OCI-LY3 (cell line): ENCODE data around the gene ETV1.

Experiments used
- EZH2phosphoT487 ChIP-seq: fragments of 200-600 bp; shearing (Covaris generic); IDR thresholded peaks from 2 replicates; pipeline ENCODE4 v1.6.1; 2018; ENCODE audit warnings: antibody characterized with exemption, mixed run types, low read depth
- TF ChIP-seq, protein P1 (sequence below): fragments of 200-600, 300-600 bp; sonication (generic); IDR thresholded peaks from 2 replicates; pipeline ENCODE4 v1.5.1; 2014; ENCODE audit warnings: antibody characterized with exemption, low read length, low read depth

DNA sequence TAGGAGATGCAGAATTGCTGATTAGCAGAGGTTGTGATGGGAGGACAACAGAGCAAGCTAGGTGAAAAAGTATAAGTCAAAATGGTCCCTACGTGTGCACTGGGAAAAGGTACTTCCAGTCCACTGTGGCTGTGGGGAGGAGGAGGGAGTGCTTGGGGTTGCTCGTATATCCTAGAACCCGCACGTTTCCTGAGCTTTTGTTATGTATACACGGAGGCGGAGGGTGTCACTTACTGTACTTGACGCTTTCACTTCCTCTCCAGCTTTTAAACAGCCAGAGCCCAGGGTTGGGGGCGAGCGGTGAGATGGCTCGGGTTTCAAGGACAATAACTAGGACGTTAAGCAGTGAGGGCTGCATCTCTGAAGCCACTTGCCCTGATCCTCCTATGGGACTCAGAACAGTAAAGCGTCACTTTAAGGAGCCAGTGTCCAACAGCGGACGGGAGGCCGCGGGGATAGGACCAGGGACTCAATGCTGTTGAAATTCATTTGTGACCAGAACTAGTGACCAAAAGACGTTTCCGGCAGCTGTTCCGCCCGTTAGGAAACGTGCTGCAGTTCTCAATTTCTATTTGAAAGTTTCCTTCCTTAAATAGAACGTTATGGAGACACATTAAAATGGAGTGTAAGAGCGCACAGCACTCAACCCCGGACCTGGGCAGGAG, 985 bp upstream of the ETV1 start:
- TF ChIP-seq, protein P1, sequence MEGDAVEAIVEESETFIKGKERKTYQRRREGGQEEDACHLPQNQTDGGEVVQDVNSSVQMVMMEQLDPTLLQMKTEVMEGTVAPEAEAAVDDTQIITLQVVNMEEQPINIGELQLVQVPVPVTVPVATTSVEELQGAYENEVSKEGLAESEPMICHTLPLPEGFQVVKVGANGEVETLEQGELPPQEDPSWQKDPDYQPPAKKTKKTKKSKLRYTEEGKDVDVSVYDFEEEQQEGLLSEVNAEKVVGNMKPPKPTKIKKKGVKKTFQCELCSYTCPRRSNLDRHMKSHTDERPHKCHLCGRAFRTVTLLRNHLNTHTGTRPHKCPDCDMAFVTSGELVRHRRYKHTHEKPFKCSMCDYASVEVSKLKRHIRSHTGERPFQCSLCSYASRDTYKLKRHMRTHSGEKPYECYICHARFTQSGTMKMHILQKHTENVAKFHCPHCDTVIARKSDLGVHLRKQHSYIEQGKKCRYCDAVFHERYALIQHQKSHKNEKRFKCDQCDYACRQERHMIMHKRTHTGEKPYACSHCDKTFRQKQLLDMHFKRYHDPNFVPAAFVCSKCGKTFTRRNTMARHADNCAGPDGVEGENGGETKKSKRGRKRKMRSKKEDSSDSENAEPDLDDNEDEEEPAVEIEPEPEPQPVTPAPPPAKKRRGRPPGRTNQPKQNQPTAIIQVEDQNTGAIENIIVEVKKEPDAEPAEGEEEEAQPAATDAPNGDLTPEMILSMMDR, result no peak
- TF ChIP-seq EZH2phosphoT487, result no peak
